ENCODE results near the gene NRG4. TPM values are rescaled to one million over a fixed set of nuclear protein-coding genes. Genes with fewer than 3 reads are reported as not detected.
"Not testable (repeated sequence)": the region's sequence is repeated elsewhere in the genome, so short reads cannot be mapped to it uniquely, and the experiment has no call there.

NRG4 gene
- total RNA-seq, 2 donors from 2014 or later, result 0.29 TPM; not detected in 1

GRCh38 chr15:75942464-75942863 is 69.8 kb downstream of the NRG4 start:
- intact Hi-C loops (cut with DNase I), result no loop called here
- DNase-seq, result no peak
- ATAC-seq, result no peak

GRCh38 chr15:75930866-75931265 is 81.4 kb downstream of the NRG4 start:
- no peak for ATAC-seq
- intact Hi-C loops (cut with DNase I), result no loop called here
- DNase-seq, result no peak

- DNase-seq (no peak), ATAC-seq (no peak)
Observed at GRCh38 chr15:75929799-75930565, 82.2 kb downstream of the NRG4 start.

GRCh38 chr15:75928680-75929608 is 83.3 kb downstream of the NRG4 start:
- ATAC-seq, result no peak
- intact Hi-C loops (cut with DNase I), result loop anchor here in 1 of 2 donors (10.0 kb wide), 1 partner anchor 114 kb away; no protein-coding TSS in a partner anchor
- no peak for DNase-seq

More at GRCh38 chr15:75929799-75930565, 82.2 kb downstream of the NRG4 start:
- intact Hi-C loops (cut with DNase I), result loop anchor here in 1 of 2 donors (10.0 kb wide), 1 partner anchor 115 kb away; no protein-coding TSS in a partner anchor

GRCh38 chr15:75927601-75928000 is 84.6 kb downstream of the NRG4 start:
- no peak for ATAC-seq
- no peak for DNase-seq
- intact Hi-C loops (cut with DNase I), result loop anchor here in 1 of 2 donors (10.0 kb wide), 1 partner anchor 113 kb away; no protein-coding TSS in a partner anchor

GRCh38 chr15:75926931-75927330 is 85.3 kb downstream of the NRG4 start:
- no peak for DNase-seq
- ATAC-seq, result no peak
- intact Hi-C loops (cut with DNase I), result loop anchor here in 1 of 2 donors (10.0 kb wide), 1 partner anchor 112 kb away; no protein-coding TSS in a partner anchor

- ATAC-seq (no peak), DNase-seq (no peak)
- intact Hi-C loops (cut with DNase I), result loop anchor here in 1 of 2 donors (10.0 kb wide), 1 partner anchor 111 kb away; no protein-coding TSS in a partner anchor
Observed at GRCh38 chr15:75925440-75925839, 86.8 kb downstream of the NRG4 start.

GRCh38 chr15:75924576-75924975 is 87.6 kb downstream of the NRG4 start:
- intact Hi-C loops (cut with DNase I), result loop anchor here in 1 of 2 donors (10.0 kb wide), 1 partner anchor 110 kb away; no protein-coding TSS in a partner anchor
- ATAC-seq (peak in 1 of 2 donors; percentile 23), DNase-seq (no peak)

- intact Hi-C loops (cut with DNase I), result loop anchor here in 1 of 2 donors (10.0 kb wide), 1 partner anchor 109 kb away; no protein-coding TSS in a partner anchor
- no peak for DNase-seq
- no peak for ATAC-seq
Observed at GRCh38 chr15:75923756-75924155, 88.5 kb downstream of the NRG4 start.

GRCh38 chr15:75921732-75922703 is 90.2 kb downstream of the NRG4 start:
- DNase-seq (peak; percentile 35), ATAC-seq (peak; percentile 75 to 81)
- intact Hi-C loops (cut with DNase I), result loop anchor here in 1 of 2 donors (10.0 kb wide), 1 partner anchor 107 kb away; no protein-coding TSS in a partner anchor

- no peak for ATAC-seq
- DNase-seq, result no peak
- intact Hi-C loops (cut with DNase I), result loop anchor here in 1 of 2 donors (10.0 kb wide), 1 partner anchor 105 kb away; no protein-coding TSS in a partner anchor
Observed at GRCh38 chr15:75920079-75920478, 92.1 kb downstream of the NRG4 start.

- ATAC-seq (no peak), DNase-seq (no peak)
- intact Hi-C loops (cut with DNase I), result loop anchor here in 1 of 2 donors (10.0 kb wide), 1 partner anchor 103 kb away; no protein-coding TSS in a partner anchor
Observed at GRCh38 chr15:75918135-75918534, 94.1 kb downstream of the NRG4 start.

- ATAC-seq (no peak), DNase-seq (no peak)
- intact Hi-C loops (cut with DNase I), result loop anchor here in 1 of 2 donors (10.0 kb wide), 1 partner anchor 102 kb away; no protein-coding TSS in a partner anchor
Observed at GRCh38 chr15:75916978-75917377, 95.2 kb downstream of the NRG4 start.

- not testable (repeated sequence) for DNase-seq, ATAC-seq
- intact Hi-C loops (cut with DNase I), result loop anchor here in 1 of 2 donors (10.0 kb wide), 1 partner anchor 96 kb away; no protein-coding TSS in a partner anchor
Observed at GRCh38 chr15:75910355-75910754, 101.9 kb downstream of the NRG4 start.

GRCh38 chr15:75905231-75905630 is 107.0 kb downstream of the NRG4 start:
- no peak for ATAC-seq
- intact Hi-C loops (cut with DNase I), result no loop called here
- no peak for DNase-seq

- intact Hi-C loops (cut with DNase I), result loop anchor here in 1 of 2 donors (5.0 kb wide), 1 partner anchor 56 kb away; no protein-coding TSS in a partner anchor
- ATAC-seq (peak; percentile 99 to 100), DNase-seq (peak; percentile 93)
Observed at GRCh38 chr15:75903331-75904239, 108.6 kb downstream of the NRG4 start, which contains the start of gene FBXO22. FBXO22 (plus strand) TSS chr15:75903878; CDS start chr15:75903964, 86 bp downstream.

Measured in left cardiac atrium (tissue), 4 donors.